A673 (cell line): ENCODE data around the gene UNC50.

ENCODE experiments used
- EZH2 ChIP-seq: fragments of 200-600 bp; sonication (generic); IDR thresholded peaks from 2 replicates; pipeline ENCODE4 v1.6.1; 2017; ENCODE audit warnings: borderline replicate concordance, low read depth, mild to moderate bottlenecking, mixed read lengths, antibody characterized with exemption, low read length; ENCODE audit not compliant: poor library complexity, severe bottlenecking
- TF ChIP-seq, protein P1 (sequence below): fragments of 300-800, 200-600 bp; sonication (generic); conservative IDR thresholded peaks from 2 replicates; pipeline ENCODE4 v1.5.1; 2017; ENCODE audit warnings: low read depth, mild to moderate bottlenecking, antibody characterized with exemption, low read length, moderate library complexity, mixed read lengths

DNA sequence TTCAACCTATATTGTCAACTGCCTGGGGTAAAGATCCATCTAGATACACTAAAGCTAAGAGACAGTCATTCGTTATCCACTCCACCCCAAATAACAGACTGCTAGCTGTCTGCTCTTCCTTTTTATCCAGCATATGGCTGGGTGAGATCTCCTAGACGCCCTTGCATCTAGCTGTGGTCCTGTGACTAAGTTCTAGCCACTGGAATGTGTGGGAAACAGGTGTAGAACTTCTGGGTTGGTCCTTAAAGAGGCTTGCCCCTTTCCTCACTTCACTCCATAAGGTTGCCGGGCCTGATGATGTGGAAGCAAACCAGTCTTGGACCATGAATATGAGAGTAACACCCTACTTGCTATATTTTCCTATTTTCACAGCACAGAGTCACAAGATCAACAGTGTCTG is 3.3 kb upstream of the UNC50 start:
- TF ChIP-seq EZH2: no peak
- TF ChIP-seq, protein P1, sequence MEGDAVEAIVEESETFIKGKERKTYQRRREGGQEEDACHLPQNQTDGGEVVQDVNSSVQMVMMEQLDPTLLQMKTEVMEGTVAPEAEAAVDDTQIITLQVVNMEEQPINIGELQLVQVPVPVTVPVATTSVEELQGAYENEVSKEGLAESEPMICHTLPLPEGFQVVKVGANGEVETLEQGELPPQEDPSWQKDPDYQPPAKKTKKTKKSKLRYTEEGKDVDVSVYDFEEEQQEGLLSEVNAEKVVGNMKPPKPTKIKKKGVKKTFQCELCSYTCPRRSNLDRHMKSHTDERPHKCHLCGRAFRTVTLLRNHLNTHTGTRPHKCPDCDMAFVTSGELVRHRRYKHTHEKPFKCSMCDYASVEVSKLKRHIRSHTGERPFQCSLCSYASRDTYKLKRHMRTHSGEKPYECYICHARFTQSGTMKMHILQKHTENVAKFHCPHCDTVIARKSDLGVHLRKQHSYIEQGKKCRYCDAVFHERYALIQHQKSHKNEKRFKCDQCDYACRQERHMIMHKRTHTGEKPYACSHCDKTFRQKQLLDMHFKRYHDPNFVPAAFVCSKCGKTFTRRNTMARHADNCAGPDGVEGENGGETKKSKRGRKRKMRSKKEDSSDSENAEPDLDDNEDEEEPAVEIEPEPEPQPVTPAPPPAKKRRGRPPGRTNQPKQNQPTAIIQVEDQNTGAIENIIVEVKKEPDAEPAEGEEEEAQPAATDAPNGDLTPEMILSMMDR: no peak
